T-helper 22 cell (primary cell): ENCODE measurements around the gene ANKRD28.
A peak's percentile ranks its signal among the peaks of the same experiment; 100 is the strongest.
"Not testable (repeated sequence)": the region's sequence is repeated elsewhere in the genome, so short reads cannot be mapped to it uniquely, and the experiment has no call there.

ENCODE experiments used
- DNase-seq: peaks from one replicate; pipeline ENCODE4 v3.0.0-alpha.2; 2020; ENCODE audit warnings: low read depth

The ANKRD28 gene

DNA sequence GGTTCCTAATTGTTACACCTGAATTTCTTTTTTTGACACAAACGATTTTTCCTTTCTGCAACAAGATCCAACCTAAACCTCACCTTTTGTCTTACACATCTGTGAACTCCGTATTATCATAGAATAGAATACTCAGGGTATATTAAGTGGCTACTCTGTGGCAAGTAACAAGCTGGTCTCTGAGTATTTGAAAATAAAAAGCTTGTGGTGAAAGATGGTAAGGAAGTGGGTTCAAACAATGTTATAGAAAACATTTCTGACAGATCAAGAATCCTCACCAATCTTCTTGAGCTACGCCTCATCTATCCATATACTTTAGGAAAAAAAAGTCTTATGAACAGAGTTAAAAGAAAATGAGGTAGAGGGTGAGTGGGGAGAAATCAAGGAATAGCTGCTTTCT, 3.5 kb upstream of the ANKRD28 start:
- DNase-seq: no peak

- no peak for DNase-seq
These were observed 3.0 kb upstream of the ANKRD28 start for GRCh38 chr3:15800780-15801179.

- DNase-seq: no peak
These were observed 2.5 kb upstream of the ANKRD28 start for GRCh38 chr3:15800327-15800726.

- no peak for DNase-seq
These were observed 910 bp upstream of the ANKRD28 start for GRCh38 chr3:15798533-15799245.

DNA sequence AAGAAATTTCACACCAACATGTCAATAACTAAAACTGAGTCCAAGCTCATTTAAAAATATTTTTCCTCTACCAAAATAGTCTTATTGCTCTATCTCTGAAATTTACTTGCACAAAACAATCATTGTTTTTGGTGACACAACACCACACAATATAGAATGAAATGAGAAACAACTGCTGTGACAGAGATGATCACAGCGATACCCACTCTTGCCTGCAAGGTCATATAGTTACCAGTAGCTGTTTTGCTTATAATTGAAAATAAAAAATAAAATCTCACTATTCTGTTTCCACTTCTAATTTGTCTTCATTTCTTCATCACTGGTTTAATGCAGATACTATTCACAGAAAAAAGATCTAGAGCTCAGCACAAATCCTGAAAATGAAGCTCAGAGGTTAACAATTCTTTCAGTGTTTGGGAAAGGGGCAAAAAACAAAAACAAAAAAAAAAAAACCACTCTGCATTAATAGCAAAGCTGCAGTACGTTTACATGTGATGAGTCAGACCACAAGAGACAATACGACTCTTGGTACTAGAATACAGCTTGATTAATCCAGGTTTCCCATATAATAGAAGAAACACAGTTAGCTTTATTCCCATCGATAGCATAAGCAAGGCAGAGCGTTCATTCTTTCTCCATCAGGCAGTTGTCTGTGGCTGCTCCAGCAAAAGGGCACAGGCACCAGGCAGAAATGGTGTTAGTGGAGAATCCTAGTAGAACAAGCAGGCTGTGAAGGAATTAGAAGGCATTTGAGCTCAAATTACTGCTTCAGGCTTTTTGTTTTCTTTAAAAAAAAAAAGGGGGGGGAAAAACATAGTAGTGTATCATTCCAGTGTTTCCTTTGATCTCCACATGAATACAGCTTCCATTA, 773 bp downstream of the ANKRD28 start:
- no peak for DNase-seq

DNA sequence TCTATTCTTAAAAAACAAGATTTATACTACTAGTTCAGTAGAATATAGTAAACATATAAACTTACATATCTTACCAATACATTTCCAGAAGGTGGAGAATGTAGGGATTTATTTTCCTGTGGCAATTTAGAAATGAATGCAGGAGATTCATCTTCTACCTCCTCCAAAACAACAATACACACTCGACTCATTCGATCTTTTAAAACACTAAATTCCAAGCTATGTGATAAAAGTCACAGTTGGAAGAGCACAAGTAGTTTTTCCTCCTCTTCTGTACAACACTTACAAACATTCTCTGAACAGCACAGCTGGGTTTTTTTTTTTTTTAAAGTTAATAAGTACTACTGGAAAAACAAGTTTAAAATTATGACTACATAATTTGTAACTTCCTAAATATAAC, 1.4 kb downstream of the ANKRD28 start:
- DNase-seq: no peak

GRCh38 chr3:15795651-15796308, 2.0 kb downstream of the ANKRD28 start:
- no peak for DNase-seq

GRCh38 chr3:15794842-15795650, 2.7 kb downstream of the ANKRD28 start:
- DNase-seq: no peak

- DNase-seq: peak; percentile 37
These were observed 3.4 kb downstream of the ANKRD28 start for GRCh38 chr3:15794303-15794771.

- DNase-seq: no peak
These were observed 6.3 kb downstream of the ANKRD28 start for GRCh38 chr3:15791525-15791924.

- DNase-seq: no peak
These were observed 9.8 kb downstream of the ANKRD28 start for GRCh38 chr3:15787941-15788340.

GRCh38 chr3:15787526-15787925, 10.3 kb downstream of the ANKRD28 start:
- no peak for DNase-seq

GRCh38 chr3:15783361-15783969, 14.3 kb downstream of the ANKRD28 start:
- DNase-seq: no peak

DNA sequence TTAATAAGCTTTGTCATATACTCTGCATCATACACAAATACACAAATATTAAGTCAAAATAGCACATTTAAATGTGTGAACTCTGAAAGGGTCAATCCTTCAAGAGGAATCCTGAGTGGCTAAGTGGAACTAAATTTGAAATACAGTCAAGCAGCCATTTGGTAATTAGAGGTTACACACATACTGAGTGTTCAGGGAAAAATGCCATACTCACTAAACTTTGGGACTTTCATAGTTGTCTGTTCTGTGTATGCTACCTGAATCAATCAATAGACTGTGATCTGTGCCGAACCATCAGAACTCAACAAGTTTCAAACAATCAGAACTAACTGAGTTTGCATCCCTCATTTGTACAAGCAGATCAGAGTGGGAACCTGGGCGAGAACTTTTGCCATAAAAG, 15.3 kb downstream of the ANKRD28 start:
- no peak for DNase-seq

DNA sequence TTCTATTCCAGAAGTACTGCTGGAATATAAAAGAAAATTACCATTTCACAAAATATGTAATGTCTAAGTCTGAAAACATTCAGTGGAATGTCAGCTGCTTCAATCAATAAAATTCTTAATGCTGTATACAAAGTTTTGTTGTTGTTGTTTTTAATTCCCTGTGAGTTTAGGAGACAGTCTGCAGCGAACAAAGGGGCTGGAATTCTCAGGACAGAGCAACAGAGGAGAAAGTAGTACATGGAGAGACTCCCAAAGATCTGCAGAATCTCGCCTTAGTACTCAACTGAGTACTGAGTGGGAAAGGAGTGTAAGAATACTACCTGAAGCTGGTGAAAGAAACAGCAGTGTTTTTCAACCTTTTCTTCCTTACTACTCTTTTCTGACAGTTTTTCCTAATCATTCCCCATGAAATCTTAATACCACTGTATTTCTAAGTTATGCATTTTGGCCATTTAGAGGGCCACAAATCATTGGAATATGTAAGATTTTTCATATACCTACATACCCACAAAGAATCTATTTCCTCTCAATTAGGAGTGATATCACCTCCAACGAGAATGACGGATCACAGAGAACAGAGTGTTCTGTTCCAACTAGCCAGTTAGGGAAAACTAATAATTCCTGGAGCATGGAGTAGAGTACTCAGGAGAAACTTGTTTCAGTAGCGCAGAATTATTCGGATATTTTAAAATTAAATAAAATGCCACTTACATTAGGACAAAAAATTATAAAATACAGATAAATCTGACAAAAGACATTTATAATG, 16.0 kb downstream of the ANKRD28 start:
- no peak for DNase-seq

- DNase-seq: no peak
These were observed 16.6 kb downstream of the ANKRD28 start for GRCh38 chr3:15781131-15781530.

- DNase-seq: no peak
These were observed 18.7 kb downstream of the ANKRD28 start for GRCh38 chr3:15779111-15779510.

DNA sequence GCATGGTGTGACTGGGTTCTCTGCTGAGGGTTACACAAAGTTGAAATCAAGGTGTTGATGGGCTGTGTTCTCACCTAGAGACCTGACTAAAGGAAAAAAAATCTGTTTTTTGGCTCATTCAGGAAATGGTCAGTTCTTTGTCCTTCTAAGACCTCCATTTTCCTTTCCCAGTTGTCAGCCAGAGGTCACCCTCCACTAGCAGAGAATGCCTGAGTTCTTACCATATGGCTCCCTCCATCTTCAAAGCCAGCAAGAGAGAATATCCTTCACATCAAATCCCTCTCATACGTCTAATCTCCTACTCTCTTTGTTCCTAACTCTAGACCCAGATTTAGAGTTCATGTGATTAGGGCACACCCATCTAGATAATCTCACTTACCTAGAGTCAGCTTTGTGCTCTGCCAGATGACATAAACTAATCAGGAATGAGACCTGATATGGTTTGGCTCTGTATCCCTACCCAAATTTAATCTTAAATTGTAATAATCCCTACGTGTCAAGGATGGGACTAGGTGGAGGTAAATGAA, 19.4 kb downstream of the ANKRD28 start:
- DNase-seq: no peak

GRCh38 chr3:15774931-15775560, 22.7 kb downstream of the ANKRD28 start:
- DNase-seq: not testable (repeated sequence)

GRCh38 chr3:15771444-15771843, 26.3 kb downstream of the ANKRD28 start:
- DNase-seq: no peak
